Activated T-cell treated with anti-CD3 and anti-CD28 coated beads for 48 hours (primary cell): ENCODE data around the gene ZNF451.
"Not testable (repeated sequence)": the region's sequence is repeated elsewhere in the genome, so short reads cannot be mapped to it uniquely, and the experiment has no call there.

Experiments
- DNase-seq: peaks from one replicate; pipeline ENCODE4 v3.0.0-alpha.2; 2020; ENCODE audit warnings: low read depth

Gene ZNF451

DNA sequence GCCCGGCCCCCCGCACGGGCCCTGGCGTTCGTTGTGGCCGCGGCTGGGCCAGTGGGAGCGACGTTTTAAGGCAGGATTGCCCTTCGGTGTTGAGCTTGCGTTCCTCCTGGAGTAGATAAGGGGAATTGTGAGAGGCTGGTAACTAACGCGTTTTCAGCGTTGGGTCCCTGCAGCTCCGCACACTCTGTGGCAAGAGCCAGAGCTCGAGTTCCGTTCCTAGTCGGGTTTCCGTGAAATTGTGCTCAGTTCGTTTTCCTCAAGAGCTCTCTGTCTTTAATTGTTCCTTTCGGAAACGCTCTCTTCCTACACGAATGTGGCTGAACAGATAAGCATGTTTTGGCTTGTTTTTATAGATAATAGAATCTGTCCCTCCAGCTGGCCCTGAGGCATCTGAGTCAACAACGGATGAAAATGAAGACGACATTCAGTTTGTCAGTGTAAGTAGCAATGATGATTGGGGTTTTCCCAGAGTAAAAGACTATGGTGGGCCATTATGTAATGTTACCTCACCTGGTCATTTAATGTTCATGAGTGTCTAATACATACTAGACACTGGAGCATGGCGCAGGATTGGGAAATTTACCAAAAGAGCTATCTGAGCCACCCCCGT lies 575 bp downstream of the ZNF451 start:
- DNase-seq, result not testable (repeated sequence)

DNA sequence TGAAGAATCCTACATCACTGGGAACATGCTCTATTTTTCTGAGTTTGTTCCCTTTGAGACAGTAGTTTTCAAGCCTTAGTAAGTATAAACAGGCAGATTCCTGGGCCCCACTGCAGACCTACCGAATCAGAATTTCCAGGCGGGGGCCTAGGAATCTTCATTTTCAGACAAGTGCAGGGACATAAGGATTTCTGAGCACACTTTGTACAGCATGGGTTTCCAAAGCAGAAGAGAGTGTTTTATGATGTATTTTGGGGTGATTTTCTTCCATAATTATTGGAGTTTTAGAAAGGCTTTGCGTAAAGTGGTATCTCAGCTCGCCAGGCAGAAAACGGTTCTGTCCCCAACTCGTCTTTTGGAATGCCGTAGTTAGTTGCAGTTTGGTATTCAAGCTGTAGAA lies 1.4 kb downstream of the ZNF451 start:
- DNase-seq, result not testable (repeated sequence)

DNA sequence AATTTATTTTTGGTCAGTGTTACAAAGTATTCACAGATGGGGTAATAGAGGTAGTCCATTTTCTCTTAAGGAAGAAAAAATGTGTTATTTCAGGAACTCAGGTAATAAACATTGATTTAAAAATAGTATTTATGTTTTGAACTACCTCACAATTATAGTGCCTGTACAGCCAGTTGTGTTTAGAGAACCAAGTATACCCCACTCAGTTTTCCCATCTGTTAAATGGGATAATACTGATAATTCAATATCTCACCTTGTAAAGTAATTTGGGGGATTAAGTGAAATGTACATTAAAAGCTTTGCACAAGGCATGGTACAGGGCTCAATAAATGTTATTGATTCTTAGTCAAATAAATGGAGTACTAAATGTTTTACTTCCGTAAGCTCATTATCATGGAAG lies 4.7 kb downstream of the ZNF451 start:
- no peak for DNase-seq

DNA sequence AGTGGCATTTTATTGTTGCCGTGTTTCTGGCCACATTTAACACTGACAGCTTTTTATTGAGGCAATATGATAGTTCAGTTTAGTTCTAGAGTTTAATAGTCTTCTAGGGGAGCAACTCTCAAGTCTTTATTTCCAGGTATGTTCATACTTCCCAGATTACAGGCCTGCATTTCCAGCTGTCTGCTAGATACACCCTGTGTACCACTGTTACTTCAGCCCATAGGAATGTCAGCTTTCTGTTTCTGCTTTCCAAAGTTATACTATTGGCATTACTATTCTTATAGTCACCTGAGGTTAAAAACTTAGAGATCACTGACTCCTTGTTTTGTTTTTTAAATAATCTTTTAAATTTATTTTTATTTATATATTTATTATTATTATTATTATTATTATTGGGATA lies 7.6 kb downstream of the ZNF451 start:
- no peak for DNase-seq

DNA sequence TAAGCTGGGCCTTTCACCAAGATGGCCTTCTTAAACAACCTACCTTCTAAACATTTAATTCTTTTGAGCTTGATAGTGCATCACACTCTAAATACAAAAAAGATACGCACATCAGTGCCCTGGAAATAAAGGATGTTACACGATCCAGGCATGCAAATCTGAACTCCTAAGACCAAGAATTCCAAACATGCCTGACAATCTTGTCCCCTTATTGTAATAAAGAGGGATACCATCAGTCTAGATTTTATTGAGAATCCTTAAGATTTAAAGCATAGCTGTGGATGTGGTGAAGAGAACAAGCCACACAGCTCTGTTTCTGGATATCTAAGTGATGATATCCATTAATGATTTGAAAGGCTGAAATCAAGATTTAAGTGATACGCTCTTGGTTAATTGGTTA lies 13.0 kb downstream of the ZNF451 start:
- DNase-seq, result no peak

DNA sequence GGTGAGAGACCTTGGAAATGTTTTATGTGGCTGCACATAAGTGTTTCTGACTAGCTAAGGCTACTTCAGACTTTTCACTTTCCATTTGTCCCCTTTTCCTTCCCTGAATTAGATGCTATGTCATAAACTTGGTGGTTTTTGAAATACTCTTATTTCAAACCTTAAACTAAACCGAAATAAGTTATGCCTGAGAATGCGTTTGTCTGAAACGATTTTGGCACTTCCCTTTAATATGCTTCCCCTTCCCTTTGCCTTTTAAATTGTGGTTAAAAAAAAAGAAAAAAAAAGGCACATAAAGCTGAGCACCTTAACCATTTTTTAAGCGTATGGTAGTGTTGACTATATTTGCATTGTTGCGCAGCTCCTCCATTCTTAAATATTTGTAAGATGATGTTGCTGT lies 14.3 kb downstream of the ZNF451 start:
- no peak for DNase-seq

DNA sequence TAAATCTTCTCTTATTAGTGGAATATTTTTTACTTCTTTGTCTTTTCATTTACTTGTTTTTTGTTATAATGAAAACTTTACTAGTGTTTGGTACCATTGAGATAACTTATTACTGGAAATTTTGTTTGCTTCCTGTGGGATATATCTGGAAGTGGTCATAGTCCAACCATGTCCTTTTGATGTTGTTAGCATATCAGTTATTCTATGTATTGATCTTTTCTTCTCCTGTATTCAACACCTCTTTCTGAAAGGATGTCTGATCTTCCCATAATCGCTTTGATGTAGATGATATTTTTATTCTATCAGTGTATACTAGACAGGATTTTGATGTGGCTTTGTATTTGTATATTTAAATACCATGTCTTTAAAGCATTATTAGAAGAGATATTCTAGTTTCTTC lies 17.0 kb downstream of the ZNF451 start:
- DNase-seq, result no peak

DNA sequence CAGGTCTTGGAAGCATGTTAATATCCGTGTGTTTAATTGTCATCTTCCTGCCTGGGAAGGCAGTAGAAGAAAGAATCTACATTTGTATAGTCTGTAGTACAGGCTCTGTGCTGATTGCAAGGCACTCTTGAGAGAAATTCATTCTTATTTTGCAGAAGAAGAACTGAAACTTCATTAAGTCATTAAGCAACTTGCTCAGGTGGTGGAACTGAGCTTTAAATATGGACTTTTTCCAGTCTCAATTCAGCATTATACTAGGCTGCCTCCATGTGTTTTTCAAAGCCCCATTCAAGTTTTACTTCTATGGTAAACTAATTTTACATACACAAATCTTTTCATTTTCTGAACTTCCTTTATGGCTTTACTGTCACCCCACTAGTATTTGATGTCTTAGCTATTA lies 18.7 kb downstream of the ZNF451 start:
- DNase-seq, result no peak

DNA sequence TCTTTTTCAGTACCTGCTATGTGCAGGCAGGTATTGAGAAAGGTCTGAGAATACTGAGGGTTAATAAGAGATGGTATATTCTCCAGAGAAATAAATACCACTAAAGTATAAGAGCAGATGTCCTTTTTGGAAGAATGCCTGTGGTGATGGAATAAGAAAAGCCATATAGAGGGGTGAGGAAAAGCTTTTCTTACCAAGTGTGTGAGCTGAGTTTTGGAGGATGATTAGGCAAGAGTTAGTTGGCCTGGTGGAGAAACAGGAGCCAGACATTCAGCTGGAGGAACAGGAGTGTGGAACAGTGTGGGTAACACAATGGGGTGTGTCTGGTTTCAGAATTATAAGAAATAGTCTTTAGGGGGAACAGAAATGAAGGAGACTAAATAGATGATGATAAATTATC lies 19.9 kb downstream of the ZNF451 start:
- DNase-seq, result no peak

DNA sequence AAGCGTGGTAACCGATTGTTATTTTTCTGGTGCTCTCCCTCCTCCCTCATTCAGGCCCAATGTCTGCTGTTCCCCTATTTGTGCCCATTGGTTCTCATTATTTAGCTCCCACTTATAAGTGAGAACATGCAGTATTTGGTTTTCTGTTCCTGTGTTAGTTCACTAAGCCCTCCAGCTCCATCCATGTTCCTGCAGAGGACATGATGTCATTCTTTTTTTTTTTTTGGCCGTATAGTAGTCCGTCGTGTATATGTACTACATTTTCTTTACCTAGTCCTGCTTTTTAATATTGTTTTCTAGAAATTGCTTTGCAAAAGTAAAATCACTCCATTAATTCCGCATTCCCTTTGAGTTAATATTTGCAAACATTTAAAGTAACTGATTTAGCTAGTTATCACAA lies 23.1 kb downstream of the ZNF451 start:
- no peak for DNase-seq

DNA sequence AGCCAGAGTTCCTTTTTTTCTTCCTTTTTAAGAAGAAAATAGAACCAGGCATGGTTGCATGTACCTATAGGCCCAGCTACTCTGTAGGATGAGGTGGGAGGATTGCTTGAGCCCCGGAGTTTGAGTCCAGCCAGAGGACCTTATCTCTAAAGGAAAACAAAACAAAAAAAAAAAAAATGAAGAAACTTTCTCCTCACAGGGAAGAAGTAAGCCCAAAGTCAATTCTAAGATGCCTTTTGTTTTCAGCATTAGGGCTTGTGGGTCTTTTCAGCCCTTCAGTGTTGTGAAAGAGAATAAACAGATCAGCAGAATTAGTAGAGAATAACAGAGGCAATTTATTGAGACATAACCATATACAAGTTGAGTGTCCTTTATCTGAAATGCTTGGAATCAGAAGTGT lies 26.8 kb downstream of the ZNF451 start:
- DNase-seq, result no peak

DNA sequence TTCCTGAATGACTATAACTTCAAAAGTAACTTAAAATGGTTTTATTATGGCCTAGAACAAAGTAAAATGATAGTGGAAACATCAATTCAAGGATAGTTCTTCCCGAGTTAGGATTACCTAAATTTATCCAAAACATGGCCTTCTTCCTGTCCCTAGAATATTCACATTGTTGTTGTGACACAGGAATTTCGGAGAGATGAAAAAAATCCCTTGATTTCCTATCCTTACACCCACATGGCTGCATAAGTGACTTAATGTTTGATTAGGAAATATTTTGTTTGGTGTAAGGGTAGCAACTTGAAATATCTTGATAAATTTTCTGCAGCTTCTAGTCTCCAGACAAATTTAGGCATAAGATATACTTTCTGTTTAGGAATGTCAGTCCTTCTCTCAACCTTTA lies 27.8 kb downstream of the ZNF451 start:
- no peak for DNase-seq

DNA sequence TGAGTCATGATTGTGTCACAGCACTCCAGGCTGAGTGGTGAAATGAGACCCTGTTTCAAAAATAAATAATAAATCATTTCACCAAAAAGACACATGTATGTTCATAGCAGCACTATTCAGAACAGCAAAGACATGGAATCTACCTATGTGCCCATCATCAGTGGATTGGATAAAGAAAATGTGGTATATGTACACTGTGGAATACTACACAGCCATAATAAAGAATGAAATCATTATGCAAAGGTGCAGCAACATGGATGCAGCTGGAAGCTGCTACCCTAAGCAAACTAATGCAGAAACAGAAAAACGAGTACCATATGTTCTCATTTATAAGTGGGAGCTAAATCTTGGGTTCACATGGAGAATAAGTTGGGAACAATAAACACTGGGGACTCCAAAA lies 33.1 kb downstream of the ZNF451 start:
- DNase-seq, result no peak

DNA sequence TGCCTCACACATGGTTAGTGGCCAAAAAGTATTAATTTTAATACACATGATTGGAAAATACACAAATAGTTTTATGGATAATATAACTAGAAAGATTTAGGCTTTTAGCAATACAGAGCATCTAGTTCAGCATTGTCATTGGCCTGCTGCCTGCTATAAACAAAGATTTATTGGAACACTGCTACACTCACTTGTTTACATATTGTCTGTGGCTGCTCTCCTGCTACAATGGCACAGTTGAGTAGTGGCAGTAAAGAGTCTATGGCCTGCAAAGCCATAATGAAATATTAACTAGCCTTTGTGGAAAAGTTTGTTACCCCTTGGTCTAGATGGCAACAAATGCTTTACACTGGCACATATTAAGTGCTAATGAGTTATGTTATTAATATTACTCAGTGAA lies 37.8 kb downstream of the ZNF451 start:
- no peak for DNase-seq

DNA sequence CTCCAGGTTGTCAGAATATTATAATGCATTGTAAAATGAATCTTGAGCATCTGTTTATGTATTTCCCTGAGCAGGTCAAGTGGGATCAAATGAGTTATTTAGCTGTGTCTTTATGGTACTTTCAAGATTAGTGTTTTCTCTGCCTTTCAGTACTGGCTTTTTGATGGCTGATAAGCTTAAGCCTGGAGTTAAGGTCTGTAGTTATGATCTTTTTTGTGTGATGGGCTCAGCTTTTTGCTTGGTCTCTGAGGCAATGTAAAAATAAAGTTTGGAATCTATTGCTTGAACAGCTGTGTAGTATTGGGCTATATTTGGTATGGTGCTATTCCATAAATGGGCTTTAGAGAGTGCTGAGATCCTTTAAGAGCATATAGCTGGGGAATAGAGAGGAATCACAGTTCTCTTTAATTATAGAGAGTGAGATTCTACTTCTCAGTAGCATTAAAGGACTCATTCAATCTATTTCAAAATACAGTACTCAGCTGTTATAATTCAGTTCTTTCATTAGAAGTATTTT lies 40.7 kb downstream of the ZNF451 start:
- no peak for DNase-seq

DNA sequence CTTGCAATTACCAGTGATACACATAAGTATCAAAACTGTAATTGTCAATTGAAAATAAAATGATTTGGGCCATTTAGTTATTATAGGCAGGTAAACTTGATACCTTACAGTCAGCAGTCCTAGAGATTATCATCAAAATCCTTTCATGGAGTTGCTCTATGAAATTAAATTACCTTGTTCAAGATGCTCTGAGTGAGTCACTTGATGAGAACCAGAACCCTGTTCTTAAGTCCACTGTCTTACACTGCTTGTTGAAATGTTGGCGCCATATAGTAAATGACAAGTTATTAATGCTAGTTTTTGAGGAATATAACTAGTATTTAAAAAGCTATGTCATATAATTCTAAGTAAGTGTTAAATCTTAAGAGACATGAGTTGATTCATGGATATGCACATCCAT lies 45.0 kb downstream of the ZNF451 start:
- DNase-seq, result no peak

DNA sequence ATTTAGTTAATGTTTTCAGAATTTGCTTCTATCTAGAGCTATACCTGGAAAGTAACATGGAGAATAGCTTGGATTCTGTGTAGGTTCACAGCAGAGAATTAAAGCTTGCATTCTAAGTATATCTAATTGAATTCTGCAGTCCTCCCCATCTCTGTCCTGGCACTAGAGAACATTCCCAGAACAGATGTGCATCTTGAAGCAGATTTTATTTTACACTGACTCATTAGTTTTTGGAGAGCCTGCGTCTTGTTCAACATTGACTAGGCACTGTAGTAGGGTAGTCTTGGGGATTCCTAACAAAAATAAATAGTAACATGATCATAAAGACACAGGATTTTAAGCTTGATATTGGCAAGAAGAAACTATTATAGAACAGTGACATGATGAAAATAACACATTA lies 45.9 kb downstream of the ZNF451 start:
- no peak for DNase-seq

DNA sequence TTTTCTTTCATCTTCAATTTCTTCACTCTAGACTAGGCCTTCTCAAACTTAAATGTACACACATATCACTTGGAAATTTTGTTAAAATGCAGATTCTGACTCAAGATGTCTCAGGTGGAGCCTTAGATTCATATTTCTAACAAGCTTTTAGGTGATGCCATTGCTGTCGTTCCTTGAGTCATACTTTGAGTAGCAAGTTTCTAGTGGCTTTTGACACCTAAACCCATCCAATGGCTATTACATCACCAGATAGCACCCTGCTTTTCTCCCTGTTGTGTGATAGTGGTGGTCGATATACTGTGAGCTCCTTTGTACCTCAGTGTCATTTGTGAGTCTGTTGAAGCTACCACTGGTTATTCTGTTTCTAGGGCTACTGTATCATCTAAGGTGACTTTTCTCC lies 47.4 kb downstream of the ZNF451 start:
- DNase-seq, result no peak

DNA sequence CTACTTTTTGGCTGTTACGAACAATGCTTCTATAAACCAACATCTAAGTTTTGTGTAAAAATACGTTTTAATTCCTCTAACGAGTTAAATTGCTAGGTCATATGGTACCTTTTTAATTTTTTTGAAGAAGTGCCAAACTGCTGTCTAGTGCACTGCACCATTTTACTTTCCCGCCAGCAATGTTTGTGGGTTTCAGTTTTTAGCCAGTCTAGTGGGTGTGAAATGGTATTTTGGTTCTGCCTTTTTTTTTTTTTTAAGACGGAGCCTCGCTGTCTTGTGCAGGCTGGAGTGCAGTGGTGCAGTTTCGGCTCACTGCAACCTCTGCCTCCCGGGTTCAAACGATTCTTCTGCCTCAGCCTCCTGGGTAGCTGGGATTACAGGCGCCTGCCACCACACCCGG lies 48.0 kb downstream of the ZNF451 start:
- no peak for DNase-seq

DNA sequence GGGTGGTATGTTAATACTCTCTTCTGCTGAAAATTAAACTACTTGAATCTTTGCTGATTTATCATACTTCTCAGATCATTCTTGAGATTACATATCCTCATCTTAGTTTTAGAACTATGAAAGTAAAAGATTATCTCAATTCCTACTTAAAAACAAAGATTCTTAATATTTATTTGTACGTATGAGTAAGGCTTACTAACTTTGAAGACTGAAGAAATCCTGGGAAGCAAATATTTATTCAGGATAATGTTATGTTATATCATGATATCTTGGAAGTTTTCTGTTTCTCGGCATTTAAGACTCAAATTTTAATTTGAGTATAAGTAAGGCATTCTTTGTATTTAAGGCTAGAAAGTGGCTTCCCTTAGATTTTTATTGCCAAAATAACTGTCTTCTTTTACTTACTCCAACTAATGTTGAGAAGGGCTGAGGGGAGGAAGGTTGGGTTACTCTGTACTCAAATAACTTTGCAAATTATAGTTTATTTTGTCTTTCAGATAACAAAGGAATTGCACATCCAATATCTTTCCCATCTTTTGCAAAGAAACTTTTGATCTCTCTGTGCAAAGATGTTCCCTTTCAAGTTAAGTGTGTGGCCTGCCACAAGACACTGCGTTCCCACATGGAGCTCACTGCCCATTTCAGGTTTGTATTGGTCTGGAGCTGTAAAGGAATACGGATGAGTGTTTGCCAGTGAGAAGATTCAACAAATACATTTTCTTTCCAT lies 51.6 kb downstream of the ZNF451 start:
- no peak for DNase-seq

DNA sequence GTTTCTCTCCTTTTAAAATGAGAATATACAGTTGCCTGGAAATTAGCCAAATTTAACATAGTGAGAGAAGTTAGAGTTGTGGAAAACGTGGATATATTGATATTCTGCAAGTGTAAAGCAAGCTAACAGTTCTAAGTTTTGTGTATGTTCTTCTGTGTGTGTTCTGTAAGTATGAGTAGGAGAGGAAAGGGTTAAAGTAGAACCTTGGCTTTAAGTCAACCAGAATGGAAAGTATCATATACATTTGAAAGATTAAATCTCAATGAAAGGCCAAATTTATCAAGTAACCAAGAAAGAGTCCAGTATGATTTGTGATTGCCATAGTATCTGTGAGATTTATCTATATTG lies 52.2 kb downstream of the ZNF451 start:
- no peak for DNase-seq

DNA sequence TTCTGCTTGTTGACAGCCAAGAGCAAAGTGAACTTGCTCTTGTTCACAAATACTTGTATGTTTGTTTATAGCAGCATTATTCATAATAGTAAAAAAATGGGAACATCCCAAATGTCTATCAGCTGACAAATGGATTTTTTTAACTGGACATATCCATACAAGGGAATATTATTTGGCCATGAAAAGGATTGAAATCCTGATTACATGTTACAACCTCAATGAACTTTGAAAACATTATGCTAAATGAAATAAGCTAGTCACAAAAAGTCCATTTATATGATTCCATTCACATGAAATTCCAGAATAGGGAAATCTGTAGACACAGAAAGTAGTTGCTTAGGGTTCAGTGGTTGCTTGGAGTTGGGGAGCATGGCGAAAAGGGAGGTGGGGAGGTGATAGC lies 53.7 kb downstream of the ZNF451 start:
- no peak for DNase-seq

DNA sequence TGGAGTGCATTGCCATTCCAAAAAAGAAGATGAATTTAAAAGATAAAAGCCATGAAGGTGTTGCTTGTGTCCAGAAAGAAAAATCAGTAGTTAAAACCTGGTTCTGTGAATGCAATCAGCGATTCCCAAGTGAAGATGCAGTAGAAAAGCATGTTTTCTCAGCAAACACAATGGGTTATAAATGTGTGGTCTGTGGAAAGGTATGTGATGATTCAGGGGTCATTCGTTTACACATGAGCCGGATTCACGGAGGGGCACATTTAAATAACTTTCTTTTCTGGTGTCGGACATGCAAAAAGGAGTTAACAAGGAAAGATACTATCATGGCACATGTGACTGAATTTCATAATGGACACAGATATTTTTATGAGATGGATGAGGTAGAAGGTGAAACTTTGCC lies 57.4 kb downstream of the ZNF451 start:
- no peak for DNase-seq
